ENCODE measurements around the gene GTF2H2C. TPM values are rescaled to one million over a fixed set of nuclear protein-coding genes. Genes with fewer than 3 reads are reported as not detected.
"Not testable (repeated sequence)": the region's sequence is repeated elsewhere in the genome, so short reads cannot be mapped to it uniquely, and the experiment has no call there.

GTF2H2C gene

GRCh38 chr5:69608861-69609496 lies 49.0 kb downstream of the GTF2H2C start:
- not testable (repeated sequence) for H2AFZ ChIP-seq (ENCODE audit: low read depth, low read length); H3K9ac ChIP-seq (ENCODE audit: low read length); H3K36me3 ChIP-seq (ENCODE audit: control insufficient read depth in 1 of 2, insufficient read depth in 2 of 2, low read depth in 1 of 2, low read length in 2 of 2); H3K23ac ChIP-seq (ENCODE audit: low read length in 2 of 2); H2BK120ac ChIP-seq (ENCODE audit: low read depth, low read length); H3K27me3 ChIP-seq (ENCODE audit: control insufficient read depth in 1 of 2, insufficient read depth in 1 of 2, low read length in 2 of 2); H3K14ac ChIP-seq (ENCODE audit: low read length in 2 of 2); H2AK5ac ChIP-seq (ENCODE audit: low read length, severe bottlenecking); H2BK15ac ChIP-seq (ENCODE audit: low read depth, poor library complexity, severe bottlenecking); DNase-seq; H2BK5ac ChIP-seq (ENCODE audit: low read depth, low read length, poor library complexity, severe bottlenecking); H3K27ac ChIP-seq (ENCODE audit: low read length, poor library complexity, severe bottlenecking); H3K9me3 ChIP-seq (ENCODE audit: control insufficient read depth, low read length); H3K79me1 ChIP-seq (replicated peaks; ENCODE audit: low read length, poor library complexity, severe bottlenecking); H3K4me3 ChIP-seq (ENCODE audit: insufficient read depth in 1 of 2, low read depth in 1 of 2, low read length in 2 of 2); H4K91ac ChIP-seq (ENCODE audit: low read length); H2BK12ac ChIP-seq (ENCODE audit: low read length in 2 of 2); H3K18ac ChIP-seq (ENCODE audit: low read depth in 1 of 2, low read length in 2 of 2); H3K4me1 ChIP-seq (ENCODE audit: control insufficient read depth, insufficient read depth, low read depth, low read length); H3K4ac ChIP-seq (ENCODE audit: low read depth in 1 of 2, low read length in 2 of 2); H4K8ac ChIP-seq (ENCODE audit: low read length); H3K4me2 ChIP-seq (ENCODE audit: low read length, poor library complexity, severe bottlenecking)
- WGBS, result no CpG with 5 or more reads among the region's 6 CpGs

GRCh38 chr5:69614843-69615242 lies 54.9 kb downstream of the GTF2H2C start:
- not testable (repeated sequence) for H3K14ac ChIP-seq (ENCODE audit: low read length in 2 of 2)

GRCh38 chr5:69631879-69632278 lies 71.9 kb downstream of the GTF2H2C start:
- WGBS, result no CpG with 5 or more reads among the region's 9 CpGs
- not testable (repeated sequence) for H3K36me3 ChIP-seq (ENCODE audit: control insufficient read depth in 1 of 2, insufficient read depth in 2 of 2, low read depth in 1 of 2, low read length in 2 of 2); DNase-seq; H3K9ac ChIP-seq (ENCODE audit: low read length); H3K23ac ChIP-seq (ENCODE audit: low read length in 2 of 2); H3K4ac ChIP-seq (ENCODE audit: low read depth in 1 of 2, low read length in 2 of 2); H4K8ac ChIP-seq (ENCODE audit: low read length); H3K9me3 ChIP-seq (ENCODE audit: control insufficient read depth, low read length); H3K4me1 ChIP-seq (ENCODE audit: control insufficient read depth, insufficient read depth, low read depth, low read length); H2BK120ac ChIP-seq (ENCODE audit: low read depth, low read length); H2BK5ac ChIP-seq (ENCODE audit: low read depth, low read length, poor library complexity, severe bottlenecking); H2AK5ac ChIP-seq (ENCODE audit: low read length, severe bottlenecking); H3K27me3 ChIP-seq (ENCODE audit: control insufficient read depth in 1 of 2, insufficient read depth in 1 of 2, low read length in 2 of 2); H3K18ac ChIP-seq (ENCODE audit: low read depth in 1 of 2, low read length in 2 of 2); H3K4me3 ChIP-seq (ENCODE audit: insufficient read depth in 1 of 2, low read depth in 1 of 2, low read length in 2 of 2); H4K91ac ChIP-seq (ENCODE audit: low read length); H2BK12ac ChIP-seq (ENCODE audit: low read length in 2 of 2); H3K27ac ChIP-seq (ENCODE audit: low read length, poor library complexity, severe bottlenecking); H3K79me1 ChIP-seq (replicated peaks; ENCODE audit: low read length, poor library complexity, severe bottlenecking); H3K14ac ChIP-seq (ENCODE audit: low read length in 2 of 2); H2BK15ac ChIP-seq (ENCODE audit: low read depth, poor library complexity, severe bottlenecking); H3K4me2 ChIP-seq (ENCODE audit: low read length, poor library complexity, severe bottlenecking); H2AFZ ChIP-seq (ENCODE audit: low read depth, low read length)

More at GRCh38 chr5:69614843-69615242, 54.9 kb downstream of the GTF2H2C start:
- H3K4me1 ChIP-seq (ENCODE audit: control insufficient read depth, insufficient read depth, low read depth, low read length); H3K79me1 ChIP-seq (replicated peaks; ENCODE audit: low read length, poor library complexity, severe bottlenecking); H3K9me3 ChIP-seq (ENCODE audit: control insufficient read depth, low read length); H3K18ac ChIP-seq (ENCODE audit: low read depth in 1 of 2, low read length in 2 of 2); H2BK5ac ChIP-seq (ENCODE audit: low read depth, low read length, poor library complexity, severe bottlenecking); H2BK120ac ChIP-seq (ENCODE audit: low read depth, low read length); H3K27ac ChIP-seq (ENCODE audit: low read length, poor library complexity, severe bottlenecking); H4K8ac ChIP-seq (ENCODE audit: low read length); H2AFZ ChIP-seq (ENCODE audit: low read depth, low read length); H2AK5ac ChIP-seq (ENCODE audit: low read length, severe bottlenecking); H3K4me3 ChIP-seq (ENCODE audit: insufficient read depth in 1 of 2, low read depth in 1 of 2, low read length in 2 of 2); H3K27me3 ChIP-seq (ENCODE audit: control insufficient read depth in 1 of 2, insufficient read depth in 1 of 2, low read length in 2 of 2); H3K4me2 ChIP-seq (ENCODE audit: low read length, poor library complexity, severe bottlenecking); H3K36me3 ChIP-seq (ENCODE audit: control insufficient read depth in 1 of 2, insufficient read depth in 2 of 2, low read depth in 1 of 2, low read length in 2 of 2); DNase-seq; H2BK15ac ChIP-seq (ENCODE audit: low read depth, poor library complexity, severe bottlenecking); H2BK12ac ChIP-seq (ENCODE audit: low read length in 2 of 2); H3K23ac ChIP-seq (ENCODE audit: low read length in 2 of 2); H3K4ac ChIP-seq (ENCODE audit: low read depth in 1 of 2, low read length in 2 of 2); H4K91ac ChIP-seq (ENCODE audit: low read length); H3K9ac ChIP-seq (ENCODE audit: low read length): not testable (repeated sequence)
- no CpG with 5 or more reads among the region's 7 CpGs for WGBS

Small RNAs within 50 kb of the gene (small RNA-seq; reads per million reads assigned to genes)
- gene RNU6-724P (ENCODE audit: low read depth), result not detected

Data from mesenchymal stem cell (in vitro differentiated cells and primary cell).